UCSD-AML1 (cell line): ENCODE results near the gene HSPG2.
A peak's percentile ranks its signal among the peaks of the same experiment; 100 is the strongest.
"Not testable (repeated sequence)": the region's sequence is repeated elsewhere in the genome, so short reads cannot be mapped to it uniquely, and the experiment has no call there.

ENCODE experiments used
- DNase-seq: peaks from one replicate; lab custom pipeline; 2025; ENCODE audit not compliant: unreplicated experiment; lab: John Stamatoyannopoulos, UW

The HSPG2 gene

GRCh38 chr1:21813542-21813941, 123.6 kb downstream of the HSPG2 start:
- DNase-seq: no peak

- peak; percentile 36 for DNase-seq
Observed at GRCh38 chr1:21811875-21812305, 125.2 kb downstream of the HSPG2 start, which contains the start of gene LDLRAD2. LDLRAD2 (plus strand) TSS chr1:21812265; CDS start chr1:21812452, 187 bp downstream.

DNA sequence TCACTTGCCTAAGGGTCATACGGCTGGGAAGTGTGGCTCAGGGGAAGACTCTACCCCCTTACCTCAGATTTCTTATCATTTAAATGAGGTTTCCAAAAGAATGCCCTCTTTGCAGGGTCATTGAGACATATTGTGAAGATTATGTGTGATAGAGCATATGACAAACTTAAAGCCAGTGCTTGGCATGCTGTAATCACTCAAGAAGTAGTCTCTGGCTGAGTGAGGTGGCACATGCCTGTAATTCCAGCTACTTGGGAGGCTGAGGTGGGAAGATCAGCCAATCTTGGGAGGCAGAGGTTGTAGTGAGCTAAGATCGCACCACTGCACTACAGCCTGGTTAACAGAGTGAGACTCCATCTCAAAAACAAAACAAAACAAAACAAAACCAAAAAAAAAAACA, 132.6 kb downstream of the HSPG2 start:
- DNase-seq: no peak

DNA sequence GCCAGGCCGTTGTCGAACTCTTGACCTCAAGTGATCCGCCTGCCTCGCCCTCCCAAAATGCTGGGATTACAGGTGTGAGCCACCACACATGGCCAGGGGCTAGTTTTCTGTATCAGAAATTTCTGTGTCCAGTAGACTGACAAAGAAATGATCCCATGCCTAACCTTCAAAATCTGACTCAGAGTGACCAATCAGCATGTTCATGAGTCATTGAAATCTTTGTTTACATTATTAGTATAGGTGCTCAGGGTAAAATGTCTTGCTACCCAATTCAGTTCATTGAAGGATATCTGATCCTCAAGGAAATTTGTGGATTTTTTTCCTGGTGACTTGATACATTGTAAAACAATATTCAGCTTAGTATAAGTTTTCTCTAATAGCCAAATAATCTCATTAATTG, 136.0 kb downstream of the HSPG2 start:
- DNase-seq: no peak

DNA sequence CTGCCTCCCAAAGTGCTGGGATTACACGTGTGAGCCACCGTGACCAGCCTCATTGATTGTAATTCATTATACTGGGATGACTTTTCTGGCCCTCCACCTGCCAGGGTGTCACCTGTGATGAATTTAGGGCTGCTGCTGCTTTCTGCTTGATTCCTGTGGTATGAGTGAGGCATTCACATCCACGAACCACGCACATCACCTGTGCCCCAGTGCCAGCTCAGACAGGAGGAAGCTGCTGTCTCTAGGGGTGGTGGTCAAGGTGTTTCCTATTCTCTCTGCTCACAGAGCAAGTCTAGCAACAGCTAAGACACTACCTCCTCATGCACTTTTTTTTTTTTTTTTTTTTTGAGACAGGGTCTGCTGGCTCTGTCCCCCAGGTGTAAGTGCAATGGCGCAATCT, 137.4 kb downstream of the HSPG2 start:
- DNase-seq: no peak

DNA sequence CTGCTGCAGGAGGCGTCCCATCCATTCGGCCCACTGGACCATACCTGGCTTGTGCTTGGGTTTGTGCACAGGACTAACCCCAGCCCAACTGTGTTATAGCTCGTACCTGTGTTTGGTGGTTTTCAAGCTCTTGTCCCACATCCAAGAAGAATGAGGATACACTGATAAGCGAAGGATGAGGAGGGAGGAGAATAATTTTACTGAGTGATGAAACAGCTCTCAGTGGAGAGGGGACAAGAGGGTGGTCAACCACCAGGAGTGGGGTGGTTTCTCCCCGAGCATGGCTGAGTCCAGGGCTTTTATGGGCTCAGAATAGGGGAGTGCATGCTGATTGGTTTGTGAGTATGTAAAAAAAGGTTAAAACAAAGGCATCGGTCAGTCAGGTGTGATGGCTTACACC, 142.0 kb downstream of the HSPG2 start:
- DNase-seq: no peak

GRCh38 chr1:21794656-21795055, 142.5 kb downstream of the HSPG2 start:
- no peak for DNase-seq

DNA sequence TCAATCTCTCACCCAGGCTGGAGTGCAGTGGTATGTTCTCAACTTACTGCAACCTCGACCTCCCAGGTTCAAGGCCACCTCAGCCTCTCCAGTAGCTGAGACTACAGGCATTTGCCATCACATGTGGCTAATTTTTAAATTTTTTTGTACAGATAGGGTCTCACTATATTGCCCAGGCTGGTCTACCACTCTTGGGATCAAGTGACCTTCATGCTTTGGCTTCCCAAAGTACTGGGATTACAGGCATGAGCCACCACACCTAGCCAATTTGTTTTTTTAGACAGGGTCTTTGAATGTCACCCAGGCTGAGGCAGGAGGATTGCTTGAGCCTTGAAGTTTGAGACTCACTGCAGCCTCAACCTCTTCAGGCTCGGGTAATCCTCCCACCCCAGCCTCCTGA, 144.0 kb downstream of the HSPG2 start:
- no peak for DNase-seq

GRCh38 chr1:21786640-21787039, 150.5 kb downstream of the HSPG2 start:
- DNase-seq: no peak

GRCh38 chr1:21785764-21786163, 151.3 kb downstream of the HSPG2 start:
- not testable (repeated sequence) for DNase-seq

DNA sequence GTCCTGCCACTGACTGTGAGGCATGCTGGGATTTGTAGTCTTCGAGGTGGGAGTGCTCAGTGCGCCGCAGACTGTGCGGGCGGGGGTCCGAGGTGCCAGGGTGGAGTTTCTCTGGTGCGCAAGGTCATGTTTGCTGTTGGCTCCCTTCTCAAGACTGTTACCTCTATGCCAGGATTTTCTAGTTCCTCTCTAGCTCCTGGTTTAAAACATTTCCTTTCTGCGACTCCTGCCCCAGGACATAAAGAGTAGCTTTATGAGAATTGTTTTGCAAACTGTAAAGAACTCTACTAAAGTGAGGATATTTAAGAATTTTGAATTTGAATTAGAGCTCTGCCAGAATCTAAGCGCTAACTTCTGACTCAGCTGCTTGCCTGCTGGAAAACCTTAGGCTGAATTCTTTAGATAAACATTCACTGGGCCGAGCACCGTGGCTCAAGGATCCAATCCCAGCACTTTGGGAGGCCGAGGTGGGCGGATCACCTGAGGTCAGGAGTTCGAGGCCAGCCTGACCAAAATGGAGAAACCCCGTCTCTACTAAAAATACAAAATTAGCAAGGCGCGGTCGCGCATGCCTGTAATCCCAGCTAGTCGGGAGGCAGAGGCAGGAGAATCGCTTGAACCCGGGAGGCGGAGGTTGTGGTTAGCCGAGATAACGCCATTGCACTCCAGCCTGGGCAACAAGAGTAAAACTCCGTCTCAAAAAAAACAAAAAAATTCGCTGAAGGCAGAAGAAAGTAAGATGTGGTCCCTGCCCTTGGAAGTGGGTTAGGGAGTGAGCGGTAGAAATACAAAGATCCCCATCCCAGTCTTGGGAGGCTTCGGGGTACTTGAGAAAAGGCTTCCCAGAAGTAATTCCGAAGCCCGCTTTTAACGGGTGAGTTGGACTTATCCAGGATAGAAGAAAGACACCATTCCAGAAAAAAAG, 153.2 kb downstream of the HSPG2 start:
- DNase-seq: peak; percentile 93

- peak; percentile 98 for DNase-seq
Observed at GRCh38 chr1:21782868-21783678, 154.0 kb downstream of the HSPG2 start, which contains the start of gene USP48. USP48 (minus strand) TSS chr1:21783149; CDS start chr1:21782957, 192 bp downstream.

DNA sequence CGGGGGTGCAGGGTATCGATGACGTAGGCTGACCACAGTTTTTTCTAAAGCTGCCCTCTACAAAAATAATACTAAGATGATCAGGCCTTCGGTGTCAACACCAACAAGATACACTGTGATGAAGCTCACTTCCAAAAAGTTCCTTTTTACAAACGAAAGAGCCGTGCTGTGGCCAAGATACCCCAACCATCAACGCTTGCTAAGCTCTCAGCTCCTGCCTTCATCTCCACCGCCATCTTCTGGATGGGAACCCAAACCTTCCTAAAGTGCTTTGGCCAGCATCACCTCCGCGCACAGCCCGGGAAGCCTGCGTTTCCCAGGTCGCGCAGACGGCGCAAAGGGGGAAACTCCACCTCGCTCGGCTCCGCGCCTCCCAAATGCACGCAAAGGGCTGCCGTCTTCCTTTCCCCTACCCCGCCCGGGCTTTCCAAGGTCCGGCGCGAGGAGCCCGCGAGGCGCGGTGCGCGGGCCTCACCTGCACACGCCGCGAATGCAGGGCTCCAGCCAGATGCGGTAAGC, 154.7 kb downstream of the HSPG2 start:
- DNase-seq: peak; percentile 70

GRCh38 chr1:21781815-21782348, 155.2 kb downstream of the HSPG2 start:
- peak; percentile 36 for DNase-seq

- DNase-seq: no peak
Observed at GRCh38 chr1:21779613-21780521, 157.2 kb downstream of the HSPG2 start.

- DNase-seq: no peak
Observed at GRCh38 chr1:21778405-21778727, 158.7 kb downstream of the HSPG2 start.

GRCh38 chr1:21776925-21777324, 160.2 kb downstream of the HSPG2 start:
- not testable (repeated sequence) for DNase-seq

DNA sequence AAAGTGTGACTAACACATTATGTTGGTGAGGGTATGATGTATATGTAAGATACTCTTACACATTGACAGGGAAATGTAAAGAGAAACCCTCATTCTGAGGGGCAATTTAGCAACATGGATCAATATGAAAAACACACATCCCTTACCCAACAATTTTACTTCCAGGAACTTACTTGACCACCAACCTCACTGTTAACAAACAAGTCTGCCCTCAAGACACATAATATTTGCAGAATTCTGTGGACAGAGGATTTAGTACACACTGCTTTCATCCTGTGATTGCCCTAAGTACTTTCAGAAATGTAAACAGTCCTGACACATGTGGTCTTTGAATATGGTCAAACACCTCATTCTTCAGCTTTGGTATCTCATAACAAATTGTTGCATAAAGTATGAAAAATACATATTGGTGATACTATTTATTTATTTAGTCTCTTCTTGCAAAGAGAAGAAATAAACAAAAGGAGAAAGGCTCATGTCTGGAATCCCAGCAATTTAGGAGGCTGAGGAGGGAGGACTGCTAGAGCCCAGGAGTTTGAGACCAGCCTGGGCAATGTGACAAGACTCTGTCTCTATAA, 161.0 kb downstream of the HSPG2 start:
- no peak for DNase-seq

DNA sequence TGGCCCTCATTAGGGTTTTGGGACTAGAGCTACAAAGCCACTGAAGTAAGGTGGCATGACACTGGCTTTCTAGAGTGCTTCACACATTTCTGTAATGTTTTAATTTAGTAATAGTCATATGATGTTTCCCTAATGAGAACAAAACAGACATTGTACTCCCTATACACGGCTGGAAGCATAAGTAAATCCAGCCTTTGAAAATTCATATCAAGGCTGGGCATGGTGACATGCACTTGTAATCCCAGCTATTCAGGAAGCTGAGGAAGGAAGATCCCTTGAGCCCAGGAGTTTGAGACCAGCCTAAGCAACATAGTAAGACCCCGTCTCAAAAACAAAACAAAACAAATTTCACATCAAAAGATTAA, 161.6 kb downstream of the HSPG2 start:
- DNase-seq: no peak
